K562 (cell line): ENCODE measurements around the gene KAZN. TPM values are rescaled to one million over a fixed set of nuclear protein-coding genes. Genes with fewer than 3 reads are reported as not detected.
A peak's percentile ranks its signal among the peaks of the same experiment; 100 is the strongest.

Experiments used
- ATAC-seq: fragments of 200-7000 bp; cut with Tn5 transposase; 3 replicates; pipeline ENCODE4 v1.9.1; 2020; ENCODE audit warnings: moderate library complexity
- BruUV-seq: library from RNA; stranded (reverse); fragments of 400-500 nt; replicated peaks from 2 replicates; lab custom pipeline; 2021; lab: Mats Ljungman, UMichigan
- CTCF ChIA-PET: fragments of 300-600 bp; formaldehyde crosslinking; extraction: SDS; loops from one replicate; lab custom pipeline; 2021; ENCODE audit warnings: low intra/inter-chr PET ratio; lab: Yijun Ruan, JAX
- POLR2A ChIA-PET: fragments of 300-600, 350-650 bp; sonication (Branson Sonifier 250); formaldehyde crosslinking; extraction: SDS; loops from one replicate; lab custom pipeline; 2021; ENCODE audit warnings: antibody characterized with exemption, inconsistent platforms; lab: Yijun Ruan, JAX
- DNase-seq, 4 experiments: peaks; one replicate each; pipeline versions ENCODE4 v3.0.0 to v3.0.0-alpha.2; 2011 to 2018; ENCODE audit warnings: low spot score in 3 of 4, mixed read lengths in 3 of 4; ENCODE audit errors: extremely low read depth in 1 of 4
- FAIRE-seq: peaks from 2 replicates; lab custom pipeline; 2011; peaks lifted over from hg19 to GRCh38; lab: Jason Lieb, UNC
- H2AFZ ChIP-seq: 2 replicates; pipeline ENCODE4 v1.6.0; 2011; ENCODE audit warnings: low read depth, low read length, control low read depth, inconsistent platforms
- H3K27ac ChIP-seq: fragments of 200-600 bp; 3 replicates; pipeline ENCODE4 v1.8.0; 2011; ENCODE audit warnings: low read depth, mild to moderate bottlenecking, control low read depth, inconsistent platforms, low read length, moderate library complexity, mixed read lengths; ENCODE audit errors: extremely low read depth
- H3K27me3 ChIP-seq, 2 experiments: fragments of 300-600 bp in 1 of 2; 2 replicates in 1 of 2; 3 replicates in 1 of 2; pipeline versions ENCODE4 v1.6.0 to v1.8.0; 2011; ENCODE audit warnings: inconsistent platforms in 2 of 2, low read length in 2 of 2, mild to moderate bottlenecking in 1 of 2, mixed read lengths in 1 of 2, moderate library complexity in 1 of 2; ENCODE audit not compliant: control insufficient read depth in 2 of 2, insufficient read depth in 2 of 2
- H3K36me3 ChIP-seq: fragments of 300-600 bp; 3 replicates; pipeline ENCODE4 v1.8.0; 2011; ENCODE audit warnings: mild to moderate bottlenecking, low read length, inconsistent platforms; ENCODE audit not compliant: control insufficient read depth, insufficient read depth
- H3K4me1 ChIP-seq, 2 experiments: fragments of 200-600 bp in 1 of 2; replicated peaks in 1 of 2; 2 replicates in 1 of 2; 3 replicates in 1 of 2; pipeline versions ENCODE4 v1.5.1 to v1.8.0; 2011; ENCODE audit warnings: inconsistent platforms in 2 of 2, low read length in 2 of 2, mild to moderate bottlenecking in 1 of 2, mixed read lengths in 1 of 2, moderate library complexity in 1 of 2; ENCODE audit not compliant: control insufficient read depth in 2 of 2, insufficient read depth in 2 of 2
- H3K4me2 ChIP-seq: 2 replicates; pipeline ENCODE4 v1.6.1; 2011; ENCODE audit warnings: low read length, control low read depth, inconsistent platforms, mixed read lengths; ENCODE audit not compliant: insufficient read depth
- H3K4me3 ChIP-seq: fragments of 200-600 bp; sonication (generic), shearing (Covaris generic); 2 replicates; pipeline ENCODE4 v1.5.1; 2016; ENCODE audit warnings: control low read depth, inconsistent platforms
- H3K79me2 ChIP-seq: fragments of 200-600 bp; 3 replicates; pipeline ENCODE4 v1.8.0; 2011; ENCODE audit warnings: low read length, inconsistent platforms; ENCODE audit not compliant: control insufficient read depth, insufficient read depth
- H3K9ac ChIP-seq, 2 experiments: 2 replicates each; pipeline versions ENCODE4 v1.6.0 to v1.6.1; 2011; ENCODE audit warnings: low read depth in 2 of 2, low read length in 2 of 2, control low read depth in 1 of 2, inconsistent platforms in 1 of 2, mild to moderate bottlenecking in 1 of 2, mixed read lengths in 1 of 2; ENCODE audit not compliant: insufficient read depth in 1 of 2
- H3K9me1 ChIP-seq: one replicate; pipeline ENCODE4 v1.6.0; 2011; ENCODE audit warnings: inconsistent platforms, mild to moderate bottlenecking, low read length, moderate library complexity; ENCODE audit not compliant: control insufficient read depth, insufficient read depth
- H3K9me3 ChIP-seq: replicated peaks from 2 replicates; pipeline ENCODE4 v1.5.1; 2011; ENCODE audit warnings: low read depth, low read length, inconsistent platforms; ENCODE audit not compliant: control insufficient read depth, insufficient read depth
- H4K20me1 ChIP-seq: replicated peaks from 2 replicates; pipeline ENCODE4 v1.6.1; 2011; ENCODE audit warnings: low read length, inconsistent platforms, mixed read lengths; ENCODE audit not compliant: control insufficient read depth, insufficient read depth
- SMAD4 ChIP-seq: fragments of 250-450 bp; sonication (Bioruptor Pico); conservative IDR thresholded peaks from 2 replicates; pipeline ENCODE4 v1.8.0; 2021; ENCODE audit warnings: inconsistent platforms, mild to moderate bottlenecking, moderate library complexity
- TCF7L2 ChIP-seq: fragments of 150-350 bp; IDR thresholded peaks from 2 replicates; pipeline ENCODE4 v1.6.1; 2016; ENCODE audit warnings: low read depth, mild to moderate bottlenecking, low read length, moderate library complexity
- ZFP30 ChIP-seq: fragments of 250-450 bp; sonication (Bioruptor Pico); IDR thresholded peaks from 2 replicates; pipeline ENCODE4 v1.8.0; 2022; ENCODE audit warnings: moderate library complexity, mild to moderate bottlenecking, inconsistent platforms, borderline replicate concordance
- WGBS: fragments of 100-300 bp; shearing (Covaris generic); methylation state at CpG from one replicate; pipeline ENCODE4 v1.1.6; 2016; ENCODE audit warnings: low coverage, mixed read lengths; ENCODE audit not compliant: insufficient coverage; ENCODE audit errors: missing lambda C conversion rate; 5-methylcytosine and 5-hydroxymethylcytosine counted together
- in situ Hi-C: fragments of 300-500 bp; cut with MboI; formaldehyde crosslinking; loops from 4 replicates; pipeline ENCODE4 v1.15.0; 2018; ENCODE audit warnings: inconsistent platforms, mixed read lengths
- intact Hi-C: fragments of 100-400 bp; cut with micrococcal nuclease; formaldehyde crosslinking; loops from 2 replicates; pipeline ENCODE4 v1.14.2; 2022
- polyA plus RNA-seq, 8 experiments: library from polyadenylated mRNA; depleted of rRNA in 4 of 8; stranded (reverse) in 5 of 8; unstranded in 3 of 8; fragments of >200 nt; fragmentation: Nextera tagmentation in 2 of 8; fragmentation: Illumina TruSeq in 1 of 8; extraction: Ambion mirVana in 2 of 8; extraction: Trizol in 1 of 8; gene quantifications; 2 replicates each; pipeline versions ENCODE4 v1.2.1 to v1.2.3, GENCODE V29; 2011 to 2014; ENCODE audit warnings: inconsistent platforms in 1 of 8, missing spikeins in 1 of 8
- total RNA-seq, 7 experiments: library from RNA; depleted of rRNA in 6 of 7; stranded (reverse); fragments of >200 nt in 6 of 7; fragmentation: Illumina TruSeq in 2 of 7; extraction: Trizol in 2 of 7; gene quantifications; 2 replicates each; pipeline versions ENCODE4 v1.2.1 to v1.2.3, GENCODE V29; 2011 to 2021; ENCODE audit warnings: low replicate concordance in 1 of 7
- TF ChIP-seq, protein P1 (sequence below): fragments of 450-650 bp; IDR thresholded peaks from 2 replicates; pipeline ENCODE4 v1.6.1; 2018; ENCODE audit not compliant: partially characterized antibody

The KAZN gene
- total and polyA plus RNA-seq, 9 of the 15 experiments (the other 6 are each of a cell fraction or from before 2014, with no cell fraction given) = 2.1 to 21.6 (median 5.4) TPM

DNA sequence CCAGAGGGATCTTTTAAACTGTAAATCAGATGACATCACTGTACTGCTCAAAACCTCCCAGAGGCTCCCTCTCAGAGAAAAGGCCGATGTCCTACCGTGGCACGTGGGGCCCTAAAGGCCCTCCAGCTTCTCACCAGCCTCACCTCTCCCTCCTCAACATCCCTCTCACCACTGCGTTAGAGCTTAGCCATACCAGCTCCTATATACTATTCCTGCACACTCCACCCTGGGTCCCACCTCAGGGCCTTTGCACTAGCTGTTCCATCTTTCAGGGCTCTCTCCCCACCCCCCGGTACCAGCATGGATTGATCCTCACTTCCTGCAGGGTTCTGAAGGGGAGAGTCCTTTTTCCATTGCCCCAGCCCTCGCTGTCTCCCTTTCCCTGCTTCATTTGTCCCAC is 111.8 kb downstream of the KAZN start:
- no peaks in the 10 kb centered on the region for H3K9me1 ChIP-seq
- WGBS = 5% methylated on average over 6 of the region's 6 CpGs
- BruUV-seq = no TSS peak
- no peak for DNase-seq
- H3K27ac ChIP-seq = no peak overlapping the region
- no peak for FAIRE-seq
- no peaks in the 10 kb centered on the region for H3K9me3 ChIP-seq
- H3K4me3 ChIP-seq = no peak overlapping the region
- CTCF ChIA-PET = no interaction called here
- no peaks in the 10 kb centered on the region for H3K79me2 ChIP-seq
- in situ Hi-C loops = no loop called here
- H3K36me3 ChIP-seq = no peaks in the 10 kb centered on the region
- peaks cover 26 to 61% of the 10 kb centered on the region in 2 experiments for H3K27me3 ChIP-seq
- ATAC-seq = no peak
- no peak overlapping the region for H3K9ac ChIP-seq
- H3K4me1 ChIP-seq = no peaks in the 10 kb centered on the region
- H4K20me1 ChIP-seq = no peaks in the 10 kb centered on the region
- POLR2A ChIA-PET = interaction anchor here (0.7 kb wide), 1 partner anchor 14 kb away, joined by 3 read pairs; no protein-coding TSS in a partner anchor
- TF ChIP-seq, protein P1, sequence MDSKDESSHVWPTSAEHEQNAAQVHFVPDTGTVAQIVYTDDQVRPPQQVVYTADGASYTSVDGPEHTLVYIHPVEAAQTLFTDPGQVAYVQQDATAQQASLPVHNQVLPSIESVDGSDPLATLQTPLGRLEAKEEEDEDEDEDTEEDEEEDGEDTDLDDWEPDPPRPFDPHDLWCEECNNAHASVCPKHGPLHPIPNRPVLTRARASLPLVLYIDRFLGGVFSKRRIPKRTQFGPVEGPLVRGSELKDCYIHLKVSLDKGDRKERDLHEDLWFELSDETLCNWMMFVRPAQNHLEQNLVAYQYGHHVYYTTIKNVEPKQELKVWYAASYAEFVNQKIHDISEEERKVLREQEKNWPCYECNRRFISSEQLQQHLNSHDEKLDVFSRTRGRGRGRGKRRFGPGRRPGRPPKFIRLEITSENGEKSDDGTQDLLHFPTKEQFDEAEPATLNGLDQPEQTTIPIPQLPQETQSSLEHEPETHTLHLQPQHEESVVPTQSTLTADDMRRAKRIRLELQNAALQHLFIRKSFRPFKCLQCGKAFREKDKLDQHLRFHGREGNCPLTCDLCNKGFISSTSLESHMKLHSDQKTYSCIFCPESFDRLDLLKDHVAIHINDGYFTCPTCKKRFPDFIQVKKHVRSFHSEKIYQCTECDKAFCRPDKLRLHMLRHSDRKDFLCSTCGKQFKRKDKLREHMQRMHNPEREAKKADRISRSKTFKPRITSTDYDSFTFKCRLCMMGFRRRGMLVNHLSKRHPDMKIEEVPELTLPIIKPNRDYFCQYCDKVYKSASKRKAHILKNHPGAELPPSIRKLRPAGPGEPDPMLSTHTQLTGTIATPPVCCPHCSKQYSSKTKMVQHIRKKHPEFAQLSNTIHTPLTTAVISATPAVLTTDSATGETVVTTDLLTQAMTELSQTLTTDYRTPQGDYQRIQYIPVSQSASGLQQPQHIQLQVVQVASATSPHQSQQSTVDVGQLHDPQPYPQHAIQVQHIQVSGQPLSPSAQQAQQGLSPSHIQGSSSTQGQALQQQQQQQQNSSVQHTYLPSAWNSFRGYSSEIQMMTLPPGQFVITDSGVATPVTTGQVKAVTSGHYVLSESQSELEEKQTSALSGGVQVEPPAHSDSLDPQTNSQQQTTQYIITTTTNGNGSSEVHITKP = peak; percentile 59
- no peak for TF ChIP-seq TCF7L2
- no peak for TF ChIP-seq ZFP30 (CRISPR knock-in tag)
- no peak for TF ChIP-seq SMAD4 (CRISPR knock-in tag)
- no peak overlapping the region for H2AFZ ChIP-seq
- intact Hi-C loops = no loop called here
- no peak overlapping the region for H3K4me2 ChIP-seq
